ENCODE measurements around the gene GUCD1.

- TF ChIP-seq ZC3H11A (IDR thresholded peaks at IDR 0.05): no peak
- no peak for TF ChIP-seq POLR2A (IDR thresholded peaks at IDR 0.05; ENCODE audit: low read length)
- TF ChIP-seq EP300 (IDR thresholded peaks at IDR 0.05): no peak
- TF ChIP-seq NR3C1 (IDR thresholded peaks at IDR 0.05): no peak
- no peak for TF ChIP-seq REST (IDR thresholded peaks at IDR 0.05)
- TF ChIP-seq CTCF (IDR thresholded peaks at IDR 0.05): no peak
- TF ChIP-seq EHMT2 (IDR thresholded peaks at IDR 0.05; ENCODE audit: low read depth): no peak
- TF ChIP-seq CEBPB (IDR thresholded peaks at IDR 0.05): no peak
- no peak for TF ChIP-seq CHD4 (IDR thresholded peaks at IDR 0.05; ENCODE audit: borderline replicate concordance)
- no peak for TF ChIP-seq TFCP2L1 (CRISPR knock-in tag; IDR thresholded peaks at IDR 0.05)
- no peak for TF ChIP-seq ESRRA (IDR thresholded peaks at IDR 0.05; ENCODE audit: borderline replicate concordance, low read length)
- no peak for TF ChIP-seq FOSB (CRISPR knock-in tag; IDR thresholded peaks at IDR 0.05)
Observed at GRCh38 chr22:24579258-24579601, 24.3 kb upstream of the GUCD1 start.
